KMS-11 (cell line): Measurements from ENCODE around the gene POU2F1.

Source experiments
- H2AFZ ChIP-seq: fragments of 200-600 bp; sonication (generic); 2 replicates; pipeline ENCODE4 v1.6.1; 2016; ENCODE audit warnings: antibody characterized with exemption, mixed run types, low read depth
- H3K27ac ChIP-seq: fragments of 200-600 bp; sonication (generic); 2 replicates; pipeline ENCODE4 v1.6.1; 2016; ENCODE audit warnings: mild to moderate bottlenecking, mixed run types
- H3K27me3 ChIP-seq: fragments of 200-600 bp; sonication (generic); 2 replicates; pipeline ENCODE4 v1.6.1; 2017; ENCODE audit warnings: mild to moderate bottlenecking, low read depth, mixed run types, moderate library complexity; ENCODE audit not compliant: insufficient read depth
- H3K36me3 ChIP-seq: fragments of 200-600 bp; sonication (generic); 2 replicates; pipeline ENCODE4 v1.6.1; 2017; ENCODE audit warnings: mild to moderate bottlenecking, mixed run types; ENCODE audit not compliant: insufficient read depth
- H3K4me1 ChIP-seq: fragments of 200-600 bp; sonication (generic); 2 replicates; pipeline ENCODE4 v1.6.1; 2016; ENCODE audit warnings: mild to moderate bottlenecking, low read depth, mixed run types; ENCODE audit not compliant: poor library complexity, severe bottlenecking
- H3K4me2 ChIP-seq: fragments of 200-600 bp; sonication (generic); 2 replicates; pipeline ENCODE4 v1.7.0; 2016; ENCODE audit warnings: mild to moderate bottlenecking, mixed run types
- H3K4me3 ChIP-seq: fragments of 200-600 bp; sonication (generic); IDR thresholded peaks from 2 replicates; pipeline ENCODE4 v1.6.1; 2017; ENCODE audit warnings: low read depth, low read length, mixed read lengths; ENCODE audit not compliant: insufficient read depth
- H3K79me2 ChIP-seq: fragments of 200-600 bp; sonication (generic); 2 replicates; pipeline ENCODE4 v1.6.1; 2016; ENCODE audit warnings: low read depth, mixed run types; ENCODE audit not compliant: insufficient read depth
- H3K9ac ChIP-seq: fragments of 200-600 bp; sonication (generic); 2 replicates; pipeline ENCODE4 v1.6.1; 2016; ENCODE audit warnings: mild to moderate bottlenecking, mixed run types
- H4K20me1 ChIP-seq: fragments of 200-600 bp; sonication (generic); 2 replicates; pipeline ENCODE4 v1.6.1; 2016; ENCODE audit warnings: mild to moderate bottlenecking, mixed run types; ENCODE audit not compliant: insufficient read depth
- TF ChIP-seq, protein P1 (sequence below): fragments of 200-600 bp; sonication (generic); conservative IDR thresholded peaks from 2 replicates; pipeline ENCODE4 v1.6.1; 2017; ENCODE audit warnings: low read depth, mild to moderate bottlenecking, antibody characterized with exemption, low read length, moderate library complexity, mixed read lengths

The POU2F1 gene

DNA sequence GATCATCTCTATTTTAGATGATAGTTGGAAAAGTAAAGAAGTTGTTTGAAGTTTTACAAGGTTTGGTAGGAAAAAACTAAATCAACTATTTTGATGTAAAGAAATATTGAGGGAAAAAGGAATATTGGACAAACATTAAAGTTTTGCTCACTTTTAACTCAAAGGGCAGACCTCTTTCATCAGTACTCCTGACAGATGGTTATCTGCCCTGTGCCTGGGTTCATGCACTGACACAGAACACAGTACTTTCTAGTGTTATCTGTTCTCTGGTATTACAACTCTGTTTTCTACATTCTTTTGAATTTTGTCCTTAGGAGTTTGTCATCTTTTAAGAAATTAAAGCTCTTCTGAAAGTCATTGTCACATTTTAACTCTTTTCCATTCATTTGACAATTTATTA is 118.7 kb downstream of the POU2F1 start:
- H2AFZ ChIP-seq = no peak overlapping the region
- no peak overlapping the region for H3K4me3 ChIP-seq
- no peaks in the 10 kb centered on the region for H4K20me1 ChIP-seq
- H3K4me2 ChIP-seq = no peak overlapping the region
- no peaks in the 10 kb centered on the region for H3K27me3 ChIP-seq
- no peak overlapping the region for H3K27ac ChIP-seq
- no peaks in the 10 kb centered on the region for H3K79me2 ChIP-seq
- H3K4me1 ChIP-seq = peaks cover 8% of the 10 kb centered on the region
- no peak overlapping the region for H3K9ac ChIP-seq
- TF ChIP-seq, protein P1, sequence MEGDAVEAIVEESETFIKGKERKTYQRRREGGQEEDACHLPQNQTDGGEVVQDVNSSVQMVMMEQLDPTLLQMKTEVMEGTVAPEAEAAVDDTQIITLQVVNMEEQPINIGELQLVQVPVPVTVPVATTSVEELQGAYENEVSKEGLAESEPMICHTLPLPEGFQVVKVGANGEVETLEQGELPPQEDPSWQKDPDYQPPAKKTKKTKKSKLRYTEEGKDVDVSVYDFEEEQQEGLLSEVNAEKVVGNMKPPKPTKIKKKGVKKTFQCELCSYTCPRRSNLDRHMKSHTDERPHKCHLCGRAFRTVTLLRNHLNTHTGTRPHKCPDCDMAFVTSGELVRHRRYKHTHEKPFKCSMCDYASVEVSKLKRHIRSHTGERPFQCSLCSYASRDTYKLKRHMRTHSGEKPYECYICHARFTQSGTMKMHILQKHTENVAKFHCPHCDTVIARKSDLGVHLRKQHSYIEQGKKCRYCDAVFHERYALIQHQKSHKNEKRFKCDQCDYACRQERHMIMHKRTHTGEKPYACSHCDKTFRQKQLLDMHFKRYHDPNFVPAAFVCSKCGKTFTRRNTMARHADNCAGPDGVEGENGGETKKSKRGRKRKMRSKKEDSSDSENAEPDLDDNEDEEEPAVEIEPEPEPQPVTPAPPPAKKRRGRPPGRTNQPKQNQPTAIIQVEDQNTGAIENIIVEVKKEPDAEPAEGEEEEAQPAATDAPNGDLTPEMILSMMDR = no peak
- no peaks in the 10 kb centered on the region for H3K36me3 ChIP-seq

DNA sequence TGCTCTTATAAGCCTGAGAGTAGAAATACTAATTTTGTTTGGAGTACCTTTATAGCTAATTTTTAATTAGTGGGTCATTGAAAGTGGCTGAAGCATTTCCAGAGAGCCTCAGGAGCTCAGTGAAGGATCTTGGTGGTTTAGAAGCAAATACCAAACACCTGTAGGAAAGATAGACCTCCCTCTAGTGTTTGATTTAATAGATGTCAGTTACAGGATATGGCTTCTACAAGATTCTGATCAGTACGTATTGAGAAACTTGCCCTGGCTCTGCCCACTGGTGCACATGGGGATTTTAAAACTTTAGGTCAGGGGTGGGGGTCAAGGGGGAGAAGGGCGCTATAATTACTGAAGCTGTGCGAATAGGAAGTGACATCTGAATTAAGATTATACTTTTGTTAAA is 122.2 kb downstream of the POU2F1 start:
- no peak overlapping the region for H3K4me3 ChIP-seq
- TF ChIP-seq, protein P1 = peak; percentile 72
- H3K79me2 ChIP-seq = no peaks in the 10 kb centered on the region
- H3K27me3 ChIP-seq = no peaks in the 10 kb centered on the region
- no peak overlapping the region for H3K27ac ChIP-seq
- H3K36me3 ChIP-seq = no peaks in the 10 kb centered on the region
- no peak overlapping the region for H3K4me2 ChIP-seq
- no peak overlapping the region for H3K9ac ChIP-seq
- H2AFZ ChIP-seq = no peak overlapping the region
- peaks cover 8% of the 10 kb centered on the region for H3K4me1 ChIP-seq
- H4K20me1 ChIP-seq = no peaks in the 10 kb centered on the region

DNA sequence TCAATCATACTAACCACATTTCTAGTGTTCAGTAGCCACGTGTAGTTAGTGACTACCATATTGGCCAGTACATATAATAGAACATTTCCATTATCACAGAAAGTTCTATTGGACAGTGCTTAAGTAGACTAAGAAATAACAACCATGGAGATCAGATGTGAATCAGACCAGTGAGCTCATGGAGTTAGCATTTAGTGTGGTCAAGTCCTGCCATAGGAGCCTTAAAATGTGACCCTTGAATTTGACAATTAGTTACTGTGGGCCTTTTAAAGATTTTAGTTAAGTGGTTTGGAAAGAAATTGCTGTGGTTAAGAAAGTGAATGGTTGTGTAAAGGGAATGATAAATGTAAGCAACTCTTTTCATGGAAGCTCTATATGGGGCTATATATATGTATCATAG is 123.4 kb downstream of the POU2F1 start:
- Histone ChIP-seq H3K27me3 (no peaks in the 10 kb centered on the region), H3K4me3 (no peak overlapping the region), H3K79me2 (no peaks in the 10 kb centered on the region), H3K4me1 (peaks cover 8% of the 10 kb centered on the region), H4K20me1 (no peaks in the 10 kb centered on the region), H3K9ac (no peak overlapping the region), H3K4me2 (no peak overlapping the region), H3K27ac (no peak overlapping the region), H2AFZ (no peak overlapping the region), H3K36me3 (no peaks in the 10 kb centered on the region)
- TF ChIP-seq, protein P1 = no peak

DNA sequence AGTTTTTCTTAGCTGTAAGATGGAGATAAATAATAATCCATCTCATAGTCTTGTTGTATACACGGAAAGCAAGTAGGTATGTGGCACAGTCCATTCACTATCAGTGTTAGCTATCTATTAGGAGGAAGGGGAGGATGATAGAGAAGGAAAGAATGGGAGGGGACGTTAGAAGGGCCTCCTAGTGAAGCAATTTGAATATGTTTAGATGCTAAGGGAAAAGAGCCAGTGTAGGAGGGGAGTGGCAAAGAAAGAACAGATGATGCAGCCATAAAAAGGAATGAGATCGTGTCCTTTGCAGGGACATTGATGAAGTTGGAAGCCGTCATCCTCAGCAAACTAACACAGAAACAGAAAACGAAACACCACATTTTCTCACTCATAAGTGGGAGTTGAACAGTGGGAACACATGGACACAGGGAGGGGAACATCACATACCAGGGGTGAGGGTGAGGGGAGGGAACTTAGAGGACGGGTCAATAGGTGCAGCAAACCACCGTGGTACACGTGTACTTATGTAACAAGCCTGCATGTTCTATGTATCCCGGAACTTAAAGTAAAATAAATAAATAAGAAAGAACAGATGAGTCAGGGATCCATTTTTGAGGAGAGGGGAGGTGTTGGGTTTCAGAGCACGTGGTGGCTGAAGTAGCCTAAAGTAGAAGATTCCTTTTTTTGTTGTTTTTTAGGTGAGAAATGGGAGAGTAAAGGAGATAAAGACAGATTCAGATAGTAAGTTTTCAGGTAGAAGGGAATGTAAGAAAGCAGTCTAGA is 124.1 kb downstream of the POU2F1 start:
- H3K36me3 ChIP-seq = no peaks in the 10 kb centered on the region
- peaks cover 8% of the 10 kb centered on the region for H3K4me1 ChIP-seq
- no peak overlapping the region for H3K4me3 ChIP-seq
- H3K4me2 ChIP-seq = no peak overlapping the region
- no peaks in the 10 kb centered on the region for H4K20me1 ChIP-seq
- TF ChIP-seq, protein P1 = no peak
- no peak overlapping the region for H3K27ac ChIP-seq
- H3K27me3 ChIP-seq = no peaks in the 10 kb centered on the region
- H3K79me2 ChIP-seq = no peaks in the 10 kb centered on the region
- no peak overlapping the region for H2AFZ ChIP-seq
- H3K9ac ChIP-seq = no peak overlapping the region
